ENCODE data around the gene GBP7.
A peak's percentile ranks its signal among the peaks of the same experiment; 100 is the strongest.
"Not testable (repeated sequence)": the region's sequence is repeated elsewhere in the genome, so short reads cannot be mapped to it uniquely, and the experiment has no call there.

The GBP7 gene

GRCh38 chr1:89175601-89176256, at the start of gene GBP7:
Gene GBP7, minus strand, starts transcription at chr1:89176003. Its CDS starts 4,068 bp downstream, at chr1:89171935.
- Mint-ChIP-seq H3K36me3 (ENCODE audit: low read depth) (peaks cover 17% of the 10 kb centered on the region), H3K9me3 (peaks cover 19% of the 10 kb centered on the region), H3K4me3 (peak within 1 kb of the TSS; percentile 39), H3K27me3 (ENCODE audit: low read depth) (no peaks in the 10 kb centered on the region), H3K27ac (peak within 1 kb of the TSS; percentile 19), H3K4me1 (ENCODE audit: low read depth) (peaks cover 14% of the 10 kb centered on the region)

- Mint-ChIP-seq H3K27ac (no peak overlapping the region), H3K9me3 (peaks cover 62% of the 10 kb centered on the region), H3K4me3 (no peak overlapping the region), H3K36me3 (ENCODE audit: low read depth) (peaks cover 22% of the 10 kb centered on the region), H3K4me1 (ENCODE audit: low read depth) (no peaks in the 10 kb centered on the region), H3K27me3 (ENCODE audit: low read depth) (no peaks in the 10 kb centered on the region)
These were observed 45.5 kb upstream of the GBP7 start for GRCh38 chr1:89221341-89221740.

GRCh38 chr1:89219851-89220250, 44.0 kb upstream of the GBP7 start:
- H3K9me3 Mint-ChIP-seq = peaks cover 57% of the 10 kb centered on the region
- not testable (repeated sequence) for H3K4me1 Mint-ChIP-seq (ENCODE audit: low read depth); H3K4me3 Mint-ChIP-seq

GRCh38 chr1:89218941-89219340, 43.1 kb upstream of the GBP7 start:
- not testable (repeated sequence) for H3K4me1 Mint-ChIP-seq (ENCODE audit: low read depth); H3K27ac Mint-ChIP-seq; H3K27me3 Mint-ChIP-seq (ENCODE audit: low read depth); H3K4me3 Mint-ChIP-seq
- Mint-ChIP-seq H3K9me3 (peaks cover 61% of the 10 kb centered on the region), H3K36me3 (ENCODE audit: low read depth) (peaks cover 18% of the 10 kb centered on the region)

More at GRCh38 chr1:89219851-89220250, 44.0 kb upstream of the GBP7 start:
- H3K27me3 Mint-ChIP-seq (ENCODE audit: low read depth); H3K27ac Mint-ChIP-seq: not testable (repeated sequence)
- H3K36me3 Mint-ChIP-seq (ENCODE audit: low read depth) = peaks cover 16% of the 10 kb centered on the region

GRCh38 chr1:89213347-89213746, 37.5 kb upstream of the GBP7 start:
- no peaks in the 10 kb centered on the region for H3K4me1 Mint-ChIP-seq (ENCODE audit: low read depth)
- no peak overlapping the region for H3K27ac Mint-ChIP-seq
- no peak overlapping the region for H3K4me3 Mint-ChIP-seq
- H3K36me3 Mint-ChIP-seq (ENCODE audit: low read depth) = peaks cover 12% of the 10 kb centered on the region
- peaks cover 55% of the 10 kb centered on the region for H3K9me3 Mint-ChIP-seq
- no peaks in the 10 kb centered on the region for H3K27me3 Mint-ChIP-seq (ENCODE audit: low read depth)

GRCh38 chr1:89211035-89211634, 35.3 kb upstream of the GBP7 start:
- no peak overlapping the region for H3K4me3 Mint-ChIP-seq
- H3K4me1 Mint-ChIP-seq (ENCODE audit: low read depth) = no peaks in the 10 kb centered on the region
- H3K27ac Mint-ChIP-seq = no peak overlapping the region
- peaks cover 10% of the 10 kb centered on the region for H3K36me3 Mint-ChIP-seq (ENCODE audit: low read depth)
- H3K9me3 Mint-ChIP-seq = peaks cover 49% of the 10 kb centered on the region
- H3K27me3 Mint-ChIP-seq (ENCODE audit: low read depth) = no peaks in the 10 kb centered on the region

- no peaks in the 10 kb centered on the region for H3K27me3 Mint-ChIP-seq (ENCODE audit: low read depth)
- H3K36me3 Mint-ChIP-seq (ENCODE audit: low read depth) = peaks cover 22% of the 10 kb centered on the region
- peaks cover 8% of the 10 kb centered on the region for H3K4me1 Mint-ChIP-seq (ENCODE audit: low read depth)
- H3K27ac Mint-ChIP-seq = no peak overlapping the region
- H3K9me3 Mint-ChIP-seq = peaks cover 54% of the 10 kb centered on the region
- no peak overlapping the region for H3K4me3 Mint-ChIP-seq
These were observed 30.6 kb upstream of the GBP7 start for GRCh38 chr1:89206373-89206772.

- Mint-ChIP-seq H3K4me1 (ENCODE audit: low read depth) (peaks cover 27% of the 10 kb centered on the region), H3K4me3 (no peak overlapping the region), H3K27ac (no peak overlapping the region), H3K27me3 (ENCODE audit: low read depth) (no peaks in the 10 kb centered on the region), H3K36me3 (ENCODE audit: low read depth) (peaks cover 25% of the 10 kb centered on the region), H3K9me3 (peaks cover 33% of the 10 kb centered on the region)
These were observed 27.4 kb upstream of the GBP7 start for GRCh38 chr1:89203166-89203565.

GRCh38 chr1:89201106-89201794, 25.4 kb upstream of the GBP7 start:
- H3K36me3 Mint-ChIP-seq (ENCODE audit: low read depth) = peaks cover 37% of the 10 kb centered on the region
- H3K27me3 Mint-ChIP-seq (ENCODE audit: low read depth) = no peaks in the 10 kb centered on the region
- peaks cover 37% of the 10 kb centered on the region for H3K4me1 Mint-ChIP-seq (ENCODE audit: low read depth)
- peak overlapping the region; percentile 45 for H3K4me3 Mint-ChIP-seq
- H3K27ac Mint-ChIP-seq = peak overlapping the region; percentile 88
- peaks cover 22% of the 10 kb centered on the region for H3K9me3 Mint-ChIP-seq

- Mint-ChIP-seq H3K4me1 (ENCODE audit: low read depth) (peaks cover 41% of the 10 kb centered on the region), H3K9me3 (peaks cover 22% of the 10 kb centered on the region), H3K36me3 (ENCODE audit: low read depth) (peaks cover 43% of the 10 kb centered on the region), H3K4me3 (peak overlapping the region; percentile 45), H3K27ac (peak overlapping the region; percentile 88), H3K27me3 (ENCODE audit: low read depth) (no peaks in the 10 kb centered on the region)
These were observed 24.9 kb upstream of the GBP7 start for GRCh38 chr1:89200663-89201062.

GRCh38 chr1:89199525-89200031, 23.8 kb upstream of the GBP7 start:
- Mint-ChIP-seq H3K9me3 (peaks cover 13% of the 10 kb centered on the region), H3K27me3 (ENCODE audit: low read depth) (no peaks in the 10 kb centered on the region), H3K36me3 (ENCODE audit: low read depth) (peaks cover 51% of the 10 kb centered on the region), H3K4me3 (peak overlapping the region; percentile 90), H3K27ac (peak overlapping the region; percentile 88), H3K4me1 (ENCODE audit: low read depth) (peaks cover 52% of the 10 kb centered on the region)

GRCh38 chr1:89198491-89199072, 22.8 kb upstream of the GBP7 start, which contains the start of gene GBP4:
Gene GBP4, minus strand, starts transcription at chr1:89198942. Its CDS starts 108 bp downstream, at chr1:89198834.
- peak within 1 kb of the TSS; percentile 90 for H3K4me3 Mint-ChIP-seq
- peaks cover 3% of the 10 kb centered on the region for H3K9me3 Mint-ChIP-seq
- H3K4me1 Mint-ChIP-seq (ENCODE audit: low read depth) = peaks cover 56% of the 10 kb centered on the region
- H3K27ac Mint-ChIP-seq = peak within 1 kb of the TSS; percentile 88
- H3K36me3 Mint-ChIP-seq (ENCODE audit: low read depth) = peaks cover 51% of the 10 kb centered on the region
- no peaks in the 10 kb centered on the region for H3K27me3 Mint-ChIP-seq (ENCODE audit: low read depth)

GRCh38 chr1:89198081-89198480, 22.3 kb upstream of the GBP7 start:
- H3K4me1 Mint-ChIP-seq (ENCODE audit: low read depth) = peaks cover 59% of the 10 kb centered on the region

GRCh38 chr1:89195476-89195875, 19.7 kb upstream of the GBP7 start:
- Mint-ChIP-seq H3K36me3 (ENCODE audit: low read depth) (peaks cover 62% of the 10 kb centered on the region), H3K4me3 (peak overlapping the region; percentile 72), H3K9me3 (no peaks in the 10 kb centered on the region), H3K4me1 (ENCODE audit: low read depth) (peaks cover 54% of the 10 kb centered on the region), H3K27ac (no peak overlapping the region), H3K27me3 (ENCODE audit: low read depth) (no peaks in the 10 kb centered on the region)

More at GRCh38 chr1:89198081-89198480, 22.3 kb upstream of the GBP7 start:
- peaks cover 52% of the 10 kb centered on the region for H3K36me3 Mint-ChIP-seq (ENCODE audit: low read depth)
- H3K27me3 Mint-ChIP-seq (ENCODE audit: low read depth) = no peaks in the 10 kb centered on the region
- H3K4me3 Mint-ChIP-seq = peak overlapping the region; percentile 90
- no peaks in the 10 kb centered on the region for H3K9me3 Mint-ChIP-seq
- H3K27ac Mint-ChIP-seq = peak overlapping the region; percentile 88

Measured in T-helper 1 cell treated with Interleukin-12 subunit alpha and Interleukin-12 subunit beta and Interleukin-4 antibody, amounts not matched to agents 30 μg/mL and 1 μg/mL, for 36 hours (primary cell).